ENCODE measurements around the gene BFSP2. TPM values are rescaled to one million over a fixed set of nuclear protein-coding genes. Genes with fewer than 3 reads are reported as not detected.

Gene BFSP2
- total and polyA plus RNA-seq, 10 donors = 1.5 to 52.5 (median 3.1) TPM; not detected in 1

GRCh38 chr3:133361435-133361834 is 38.4 kb upstream of the BFSP2 start:
- Histone ChIP-seq H3K4me1 (no peaks in the 10 kb centered on the region), H3K27ac (no peak overlapping the region), H3K36me3 (no peaks in the 10 kb centered on the region), H3K27me3 (replicated peaks in 1 of 7) (no peaks in the 10 kb centered on the region), H3K9me3 (peaks cover 0 to 7% (median 3%) of the 10 kb centered on the region in 8 donors), H3K4me3 (no peak overlapping the region)
- WGBS, 5 donors = 79 to 94% (median 90%) methylated on average over 4 of the region's 4 CpGs
- DNase-seq = no peak
- intact Hi-C loops (cut with DNase I; ENCODE audit: low total_unique reads) = no loop called here
- TF ChIP-seq POLR2AphosphoS5 (IDR thresholded peaks at IDR 0.05) (no peak), POLR2A (IDR thresholded peaks at IDR 0.05) (no peak)
- TF ChIP-seq, protein P1, sequence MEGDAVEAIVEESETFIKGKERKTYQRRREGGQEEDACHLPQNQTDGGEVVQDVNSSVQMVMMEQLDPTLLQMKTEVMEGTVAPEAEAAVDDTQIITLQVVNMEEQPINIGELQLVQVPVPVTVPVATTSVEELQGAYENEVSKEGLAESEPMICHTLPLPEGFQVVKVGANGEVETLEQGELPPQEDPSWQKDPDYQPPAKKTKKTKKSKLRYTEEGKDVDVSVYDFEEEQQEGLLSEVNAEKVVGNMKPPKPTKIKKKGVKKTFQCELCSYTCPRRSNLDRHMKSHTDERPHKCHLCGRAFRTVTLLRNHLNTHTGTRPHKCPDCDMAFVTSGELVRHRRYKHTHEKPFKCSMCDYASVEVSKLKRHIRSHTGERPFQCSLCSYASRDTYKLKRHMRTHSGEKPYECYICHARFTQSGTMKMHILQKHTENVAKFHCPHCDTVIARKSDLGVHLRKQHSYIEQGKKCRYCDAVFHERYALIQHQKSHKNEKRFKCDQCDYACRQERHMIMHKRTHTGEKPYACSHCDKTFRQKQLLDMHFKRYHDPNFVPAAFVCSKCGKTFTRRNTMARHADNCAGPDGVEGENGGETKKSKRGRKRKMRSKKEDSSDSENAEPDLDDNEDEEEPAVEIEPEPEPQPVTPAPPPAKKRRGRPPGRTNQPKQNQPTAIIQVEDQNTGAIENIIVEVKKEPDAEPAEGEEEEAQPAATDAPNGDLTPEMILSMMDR (IDR thresholded peaks at IDR 0.05 in 8 of 11, conservative IDR thresholded peaks at IDR 0.05 in 3 of 11) = no peak

- intact Hi-C loops (cut with DNase I; ENCODE audit: low total_unique reads) = no loop called here
- no peak for TF ChIP-seq POLR2AphosphoS5 (IDR thresholded peaks at IDR 0.05)
- TF ChIP-seq, protein P1 (IDR thresholded peaks at IDR 0.05 in 8 of 11, conservative IDR thresholded peaks at IDR 0.05 in 3 of 11) = no peak
- no peak for TF ChIP-seq POLR2A (IDR thresholded peaks at IDR 0.05)
These were observed 37.3 kb upstream of the BFSP2 start for GRCh38 chr3:133362539-133362938.

GRCh38 chr3:133364704-133365103 is 35.2 kb upstream of the BFSP2 start:
- Histone ChIP-seq H3K9me3 (no peaks in the 10 kb centered on the region), H3K27me3 (replicated peaks in 1 of 7) (peaks cover 0 to 5% (median 0%) of the 10 kb centered on the region in 7 donors), H3K4me3 (no peak overlapping the region), H3K36me3 (no peaks in the 10 kb centered on the region), H3K27ac (no peak overlapping the region), H3K4me1 (no peaks in the 10 kb centered on the region)
- 91 to 99% (median 93%) methylated on average over 4 of the region's 4 CpGs for WGBS, 5 donors
- no peak for DNase-seq
- TF ChIP-seq, protein P1 (IDR thresholded peaks at IDR 0.05 in 8 of 11, conservative IDR thresholded peaks at IDR 0.05 in 3 of 11) = no peak
- TF ChIP-seq POLR2AphosphoS5 (IDR thresholded peaks at IDR 0.05) (no peak), POLR2A (IDR thresholded peaks at IDR 0.05) (no peak)
- intact Hi-C loops (cut with DNase I; ENCODE audit: low total_unique reads) = no loop called here

More at GRCh38 chr3:133362539-133362938, 37.3 kb upstream of the BFSP2 start:
- Histone ChIP-seq H3K4me3 (no peak overlapping the region), H3K4me1 (no peaks in the 10 kb centered on the region), H3K27ac (no peak overlapping the region), H3K9me3 (no peaks in the 10 kb centered on the region), H3K36me3 (no peaks in the 10 kb centered on the region), H3K27me3 (replicated peaks in 1 of 7) (peaks cover 0 to 5% (median 0%) of the 10 kb centered on the region in 7 donors)
- WGBS, 5 donors = 76 to 86% (median 82%) methylated on average over 4 of the region's 4 CpGs
- DNase-seq = no peak

- DNase-seq = no peak
- no peak overlapping the region for H3K4me3 ChIP-seq
- H3K4me1 ChIP-seq = no peaks in the 10 kb centered on the region
- no peaks in the 10 kb centered on the region for H3K36me3 ChIP-seq
- 83 to 97% (median 94%) methylated on average over 2 of the region's 2 CpGs for whole genome bisulfite sequencing, 5 donors
- intact Hi-C loops (cut with DNase I; ENCODE audit: low total_unique reads) = no loop called here
- H3K27me3 ChIP-seq (replicated peaks in 1 of 7) = peaks cover 0 to 8% (median 0%) of the 10 kb centered on the region in 7 donors
- no peaks in the 10 kb centered on the region for H3K9me3 ChIP-seq
- H3K27ac ChIP-seq = no peak overlapping the region
- no peak for TF ChIP-seq POLR2A (IDR thresholded peaks at IDR 0.05)
- TF ChIP-seq POLR2AphosphoS5 (IDR thresholded peaks at IDR 0.05) = no peak
- TF ChIP-seq, protein P1 (IDR thresholded peaks at IDR 0.05 in 8 of 11, conservative IDR thresholded peaks at IDR 0.05 in 3 of 11) = no peak
These were observed 32.9 kb upstream of the BFSP2 start for GRCh38 chr3:133366921-133367320.
